CD14-positive monocyte (primary cell): ENCODE measurements around the gene AGER. TPM values are rescaled to one million over a fixed set of nuclear protein-coding genes. Genes with fewer than 3 reads are reported as not detected.

ENCODE experiments used
- DNase-seq, 3 donors: peaks; one replicate each; pipeline ENCODE4 v3.0.0-alpha.2; 2011 to 2022
- H2AFZ ChIP-seq: 2 replicates; pipeline ENCODE4 v1.6.0; 2012; ENCODE audit warnings: mild to moderate bottlenecking, low read depth, low read length, inconsistent platforms; ENCODE audit not compliant: insufficient read depth, poor library complexity, severe bottlenecking
- H3K27ac ChIP-seq, 2 donors: 1 replicate in 1 of 2; 2 replicates in 1 of 2; pipeline ENCODE4 v1.5.1; 2012 to 2013; ENCODE audit warnings: low read length in 2 of 2, control low read depth in 1 of 2, inconsistent platforms in 1 of 2, low read depth in 1 of 2, mild to moderate bottlenecking in 1 of 2
- H3K27me3 ChIP-seq, 2 donors: one replicate each; pipeline versions ENCODE4 v1.6.0 to v1.6.1; 2011 to 2013; ENCODE audit warnings: low read length in 2 of 2; ENCODE audit not compliant: control insufficient read depth in 2 of 2, insufficient read depth in 2 of 2
- H3K36me3 ChIP-seq, 2 donors: replicated peaks in 1 of 2; 1 replicate in 1 of 2; 2 replicates in 1 of 2; pipeline versions ENCODE4 v1.5.1 to v1.6.1; 2012 to 2013; ENCODE audit warnings: low read length in 2 of 2, control low read depth in 1 of 2, inconsistent platforms in 1 of 2, mild to moderate bottlenecking in 1 of 2; ENCODE audit not compliant: insufficient read depth in 2 of 2, control insufficient read depth in 1 of 2
- H3K4me1 ChIP-seq, 2 donors: 1 replicate in 1 of 2; 2 replicates in 1 of 2; pipeline versions ENCODE4 v1.5.1 to v1.6.1; 2012 to 2013; ENCODE audit warnings: low read length in 2 of 2, control low read depth in 1 of 2, inconsistent platforms in 1 of 2, mild to moderate bottlenecking in 1 of 2, moderate library complexity in 1 of 2; ENCODE audit not compliant: insufficient read depth in 2 of 2, control insufficient read depth in 1 of 2
- H3K4me2 ChIP-seq: replicated peaks from 2 replicates; pipeline ENCODE3; 2012; ENCODE audit warnings: low read length, moderate library complexity, mild to moderate bottlenecking; ENCODE audit not compliant: poor library complexity, severe bottlenecking; ENCODE audit errors: extremely low read depth
- H3K4me3 ChIP-seq, 3 experiments: fragments of 200-600 bp in 1 of 3; sonication (generic) in 1 of 3; replicated peaks in 1 of 3; 1 replicate in 2 of 3; 2 replicates in 1 of 3; pipeline ENCODE4 v1.5.1; 2011 to 2013; ENCODE audit warnings: low read length in 3 of 3, mild to moderate bottlenecking in 3 of 3, control low read depth in 2 of 3, low read depth in 2 of 3, inconsistent platforms in 1 of 3, moderate library complexity in 1 of 3
- H3K79me2 ChIP-seq: 2 replicates; pipeline ENCODE4 v1.6.0; 2012; ENCODE audit warnings: mild to moderate bottlenecking, control low read depth, inconsistent platforms, low read length, moderate library complexity; ENCODE audit not compliant: insufficient read depth
- H3K9ac ChIP-seq: 2 replicates; pipeline ENCODE4 v1.6.0; 2017; ENCODE audit warnings: low read length, mild to moderate bottlenecking; ENCODE audit not compliant: insufficient read depth, poor library complexity, severe bottlenecking
- H3K9me3 ChIP-seq, 2 donors: replicated peaks in 1 of 2; 1 replicate in 1 of 2; 2 replicates in 1 of 2; pipeline versions ENCODE4 v1.5.1 to v1.6.1; 2012 to 2013; ENCODE audit warnings: low read length in 2 of 2, control low read depth in 1 of 2; ENCODE audit not compliant: control insufficient read depth in 1 of 2, insufficient read depth in 1 of 2
- H4K20me1 ChIP-seq: 2 replicates; pipeline ENCODE4 v1.6.0; 2012; ENCODE audit warnings: mild to moderate bottlenecking, low read length, control low read depth, moderate library complexity; ENCODE audit not compliant: insufficient read depth
- H3K27ac Mint-ChIP-seq, 7 donors: one replicate each; pipeline ENCODE4 v1.8.0; 2020; ENCODE audit warnings: mild to moderate bottlenecking in 7 of 7, mixed read lengths in 7 of 7, moderate library complexity in 6 of 7, inconsistent platforms in 2 of 7
- H3K27me3 Mint-ChIP-seq, 3 donors: one replicate each; pipeline ENCODE4 v1.8.0; 2021 to 2022; ENCODE audit warnings: low read depth in 3 of 3, mild to moderate bottlenecking in 3 of 3, mixed read lengths in 3 of 3, moderate library complexity in 3 of 3, inconsistent platforms in 1 of 3
- H3K36me3 Mint-ChIP-seq, 2 donors: one replicate each; pipeline ENCODE4 v1.8.0; 2020; ENCODE audit warnings: mixed read lengths in 2 of 2, inconsistent platforms in 1 of 2, mild to moderate bottlenecking in 1 of 2
- H3K4me1 Mint-ChIP-seq: one replicate; pipeline ENCODE4 v1.8.0; 2020; ENCODE audit warnings: mild to moderate bottlenecking, mixed read lengths
- H3K4me3 Mint-ChIP-seq, 2 donors: one replicate each; pipeline ENCODE4 v1.8.0; 2020; ENCODE audit warnings: mild to moderate bottlenecking in 2 of 2, mixed read lengths in 2 of 2, moderate library complexity in 1 of 2
- H3K9me3 Mint-ChIP-seq, 7 donors: one replicate each; pipeline ENCODE4 v1.8.0; 2020 to 2022; ENCODE audit warnings: mixed read lengths in 7 of 7, mild to moderate bottlenecking in 6 of 7, moderate library complexity in 6 of 7, inconsistent platforms in 2 of 7
- WGBS: methylation state at CpG from one replicate; pipeline ENCODE4 v1.1.5; 2013; ENCODE audit warnings: missing lambda C conversion rate; ENCODE audit not compliant: insufficient coverage; 5-methylcytosine and 5-hydroxymethylcytosine counted together
- intact Hi-C, 2 donors: fragments of 100-400 bp; cut with micrococcal nuclease; formaldehyde crosslinking; loops; one replicate each; pipeline versions ENCODE4 v1.15.0 to v1.15.1; 2023
- polyA plus RNA-seq, 3 donors: library from polyadenylated mRNA; depleted of rRNA in 1 of 3; unstranded in 2 of 3; stranded (reverse) in 1 of 3; fragments of 300-500 nt in 2 of 3; fragments of >200 nt in 1 of 3; fragmentation: Illumina TruSeq in 2 of 3; gene quantifications; 1 replicate in 2 of 3; 2 replicates in 1 of 3; pipeline ENCODE4 v1.2.3, GENCODE V29; 2012 to 2021
- TF ChIP-seq, protein P1 (sequence below): fragments of 200-600 bp; IDR thresholded peaks from one replicate; pipeline ENCODE4 v1.8.0; 2022; ENCODE audit warnings: antibody characterized with exemption, mild to moderate bottlenecking

AGER gene
- polyA plus RNA-seq, 3 donors = 0.60 to 55.0 TPM; not detected in 1

DNA sequence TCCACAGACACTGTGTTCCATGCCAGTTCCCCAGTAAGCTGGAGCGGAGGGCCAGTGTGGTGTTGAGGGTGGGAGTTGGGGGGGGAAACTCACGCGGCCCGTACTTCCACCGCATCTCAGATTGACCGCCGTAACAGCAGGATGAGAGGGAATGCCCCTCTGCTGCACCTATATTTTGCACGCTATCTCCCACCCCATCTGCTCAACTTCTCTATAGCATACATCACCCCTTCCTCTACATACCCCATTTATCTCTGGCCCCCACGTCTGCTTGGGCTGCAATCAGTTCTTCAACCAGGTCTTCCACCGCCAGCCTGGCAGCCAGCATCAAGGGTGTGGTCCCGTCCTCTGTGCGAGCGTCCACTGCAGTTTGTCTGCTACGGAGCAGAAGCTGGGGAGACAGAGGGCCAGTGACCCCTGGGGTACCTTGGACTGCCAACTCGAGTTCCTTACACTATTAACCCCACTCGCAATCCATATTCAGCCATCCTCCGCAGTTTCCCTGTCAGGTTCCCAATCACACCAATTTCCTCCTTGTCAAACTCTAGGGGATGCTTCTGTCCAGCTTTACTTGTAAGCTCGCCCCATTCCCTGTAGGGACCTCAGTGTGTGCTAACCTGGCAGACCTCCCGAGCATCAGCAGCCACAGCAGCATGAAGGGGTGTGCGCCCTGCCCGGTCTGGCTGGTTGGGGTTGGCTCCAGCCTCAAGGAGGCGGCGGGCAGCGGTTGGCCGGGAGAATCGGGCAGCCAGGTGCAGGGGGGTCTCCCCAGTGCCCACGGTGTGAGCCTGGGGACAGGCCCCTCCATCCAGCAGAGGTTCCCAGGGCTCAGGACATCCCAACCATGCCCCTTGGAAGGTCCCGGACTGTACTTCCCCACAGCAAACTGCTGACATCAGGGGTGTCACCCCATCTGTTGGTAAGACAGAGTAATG is 12.9 kb upstream of the AGER start:
- peaks cover 41 to 49% of the 10 kb centered on the region in 2 donors for H3K4me1 ChIP-seq
- H3K27ac ChIP-seq = peak overlapping the region; percentile 98 to 99
- peaks cover 29% of the 10 kb centered on the region for H3K79me2 ChIP-seq
- peak; percentile 71 to 93 (median 79) for DNase-seq
- Mint-ChIP-seq H3K4me1 (peaks cover 45% of the 10 kb centered on the region), H3K36me3 (no peaks in the 10 kb centered on the region), H3K27ac (peak overlapping the region; percentile 99 to 100 (median 100)), H3K9me3 (peaks cover 0 to 3% (median 0%) of the 10 kb centered on the region in 7 donors), H3K27me3 (peaks cover 0 to 12% (median 2%) of the 10 kb centered on the region in 3 donors), H3K4me3 (peak overlapping the region; percentile 92 to 97)
- no peaks in the 10 kb centered on the region for H3K27me3 ChIP-seq
- peak overlapping the region; percentile 61 to 92 (median 86) for H3K4me3 ChIP-seq
- H3K9ac ChIP-seq = peak overlapping the region; percentile 98
- intact Hi-C loops = loop anchor here in 1 of 2 donors (5.0 kb wide), 1 partner anchor 80 kb away; no protein-coding TSS in a partner anchor
- H4K20me1 ChIP-seq = no peaks in the 10 kb centered on the region
- H3K36me3 ChIP-seq = no peaks in the 10 kb centered on the region
- no peaks in the 10 kb centered on the region for H3K9me3 ChIP-seq
- H3K4me2 ChIP-seq = peak overlapping the region; percentile 90
- TF ChIP-seq, protein P1, sequence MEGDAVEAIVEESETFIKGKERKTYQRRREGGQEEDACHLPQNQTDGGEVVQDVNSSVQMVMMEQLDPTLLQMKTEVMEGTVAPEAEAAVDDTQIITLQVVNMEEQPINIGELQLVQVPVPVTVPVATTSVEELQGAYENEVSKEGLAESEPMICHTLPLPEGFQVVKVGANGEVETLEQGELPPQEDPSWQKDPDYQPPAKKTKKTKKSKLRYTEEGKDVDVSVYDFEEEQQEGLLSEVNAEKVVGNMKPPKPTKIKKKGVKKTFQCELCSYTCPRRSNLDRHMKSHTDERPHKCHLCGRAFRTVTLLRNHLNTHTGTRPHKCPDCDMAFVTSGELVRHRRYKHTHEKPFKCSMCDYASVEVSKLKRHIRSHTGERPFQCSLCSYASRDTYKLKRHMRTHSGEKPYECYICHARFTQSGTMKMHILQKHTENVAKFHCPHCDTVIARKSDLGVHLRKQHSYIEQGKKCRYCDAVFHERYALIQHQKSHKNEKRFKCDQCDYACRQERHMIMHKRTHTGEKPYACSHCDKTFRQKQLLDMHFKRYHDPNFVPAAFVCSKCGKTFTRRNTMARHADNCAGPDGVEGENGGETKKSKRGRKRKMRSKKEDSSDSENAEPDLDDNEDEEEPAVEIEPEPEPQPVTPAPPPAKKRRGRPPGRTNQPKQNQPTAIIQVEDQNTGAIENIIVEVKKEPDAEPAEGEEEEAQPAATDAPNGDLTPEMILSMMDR = peak; percentile 22
- WGBS = 52% methylated on average over 22 of the region's 28 CpGs
- peak overlapping the region; percentile 19 for H2AFZ ChIP-seq

- Histone ChIP-seq H2AFZ (no peak overlapping the region), H3K4me3 (peak overlapping the region; percentile 61 to 92 (median 86)), H4K20me1 (no peaks in the 10 kb centered on the region), H3K27me3 (no peaks in the 10 kb centered on the region), H3K27ac (peak overlapping the region; percentile 98 to 99), H3K4me2 (peak overlapping the region; percentile 90), H3K36me3 (peaks cover 0 to 4% of the 10 kb centered on the region in 2 donors), H3K9me3 (no peaks in the 10 kb centered on the region), H3K79me2 (peaks cover 38% of the 10 kb centered on the region), H3K9ac (peak overlapping the region; percentile 98), H3K4me1 (peaks cover 49 to 58% of the 10 kb centered on the region in 2 donors)
- Mint-ChIP-seq H3K36me3 (peaks cover 3 to 5% of the 10 kb centered on the region in 2 donors), H3K27ac (peak overlapping the region; percentile 99 to 100 (median 100)), H3K4me3 (peak overlapping the region; percentile 92 to 97), H3K9me3 (peaks cover 0 to 3% (median 0%) of the 10 kb centered on the region in 7 donors), H3K27me3 (peaks cover 0 to 12% (median 2%) of the 10 kb centered on the region in 3 donors), H3K4me1 (peaks cover 53% of the 10 kb centered on the region)
- intact Hi-C loops = loop anchor here (1.0 to 5.0 kb wide), 4 partner anchors 17 to 79 kb away; partner anchors contain the start of genes RNF5 (in 2 of the 2) and FKBPL (in 1 of the 2)
- WGBS = under 1% methylated on average over 49 of the region's 58 CpGs
- TF ChIP-seq, protein P1 = no peak
- DNase-seq = peak; percentile 72 to 83 (median 81)
Measured at GRCh38 chr6:32195902-32196681, 12.0 kb upstream of the AGER start.
